Neural cell (in vitro differentiated cells): ENCODE results near the gene PRR18.

ENCODE experiments used
- RAD21 ChIP-seq: fragments of 450-650 bp; conservative IDR thresholded peaks from 2 replicates; pipeline ENCODE4 v1.6.1; 2014; ENCODE audit warnings: antibody characterized with exemption, mild to moderate bottlenecking, moderate library complexity
- TF ChIP-seq, protein P1 (sequence below): fragments of 450-650 bp; IDR thresholded peaks from 2 replicates; pipeline ENCODE4 v1.5.1; 2014; ENCODE audit warnings: antibody characterized with exemption, mild to moderate bottlenecking, moderate library complexity; ENCODE audit not compliant: poor library complexity, severe bottlenecking

DNA sequence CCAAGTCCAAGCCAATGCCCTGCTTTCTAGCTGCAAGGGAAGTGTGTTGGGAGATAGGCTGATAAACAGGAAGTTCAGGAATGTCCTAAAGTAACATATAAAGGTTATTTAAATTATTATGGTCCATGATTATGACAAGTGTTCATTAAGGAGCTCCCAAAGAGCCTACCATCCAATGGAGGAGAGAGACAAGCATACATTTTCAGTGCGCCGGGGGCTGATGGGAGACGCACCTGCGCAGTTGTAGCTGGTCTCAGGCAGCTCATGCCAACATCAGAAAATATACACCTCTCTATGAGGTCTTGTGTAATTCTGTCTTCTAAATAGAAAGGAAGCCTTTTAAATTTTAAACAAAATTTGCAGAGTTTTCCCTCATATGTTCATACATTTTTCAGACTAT, 46.8 kb upstream of the PRR18 start:
- TF ChIP-seq, protein P1, sequence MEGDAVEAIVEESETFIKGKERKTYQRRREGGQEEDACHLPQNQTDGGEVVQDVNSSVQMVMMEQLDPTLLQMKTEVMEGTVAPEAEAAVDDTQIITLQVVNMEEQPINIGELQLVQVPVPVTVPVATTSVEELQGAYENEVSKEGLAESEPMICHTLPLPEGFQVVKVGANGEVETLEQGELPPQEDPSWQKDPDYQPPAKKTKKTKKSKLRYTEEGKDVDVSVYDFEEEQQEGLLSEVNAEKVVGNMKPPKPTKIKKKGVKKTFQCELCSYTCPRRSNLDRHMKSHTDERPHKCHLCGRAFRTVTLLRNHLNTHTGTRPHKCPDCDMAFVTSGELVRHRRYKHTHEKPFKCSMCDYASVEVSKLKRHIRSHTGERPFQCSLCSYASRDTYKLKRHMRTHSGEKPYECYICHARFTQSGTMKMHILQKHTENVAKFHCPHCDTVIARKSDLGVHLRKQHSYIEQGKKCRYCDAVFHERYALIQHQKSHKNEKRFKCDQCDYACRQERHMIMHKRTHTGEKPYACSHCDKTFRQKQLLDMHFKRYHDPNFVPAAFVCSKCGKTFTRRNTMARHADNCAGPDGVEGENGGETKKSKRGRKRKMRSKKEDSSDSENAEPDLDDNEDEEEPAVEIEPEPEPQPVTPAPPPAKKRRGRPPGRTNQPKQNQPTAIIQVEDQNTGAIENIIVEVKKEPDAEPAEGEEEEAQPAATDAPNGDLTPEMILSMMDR, result no peak
- no peak for TF ChIP-seq RAD21
